ENCODE results near the gene DBN1. TPM values are rescaled to one million over a fixed set of nuclear protein-coding genes. Genes with fewer than 3 reads are reported as not detected.

The DBN1 gene
- total and polyA plus RNA-seq, 2 experiments from 2014 or later = 163 to 257 TPM

DNA sequence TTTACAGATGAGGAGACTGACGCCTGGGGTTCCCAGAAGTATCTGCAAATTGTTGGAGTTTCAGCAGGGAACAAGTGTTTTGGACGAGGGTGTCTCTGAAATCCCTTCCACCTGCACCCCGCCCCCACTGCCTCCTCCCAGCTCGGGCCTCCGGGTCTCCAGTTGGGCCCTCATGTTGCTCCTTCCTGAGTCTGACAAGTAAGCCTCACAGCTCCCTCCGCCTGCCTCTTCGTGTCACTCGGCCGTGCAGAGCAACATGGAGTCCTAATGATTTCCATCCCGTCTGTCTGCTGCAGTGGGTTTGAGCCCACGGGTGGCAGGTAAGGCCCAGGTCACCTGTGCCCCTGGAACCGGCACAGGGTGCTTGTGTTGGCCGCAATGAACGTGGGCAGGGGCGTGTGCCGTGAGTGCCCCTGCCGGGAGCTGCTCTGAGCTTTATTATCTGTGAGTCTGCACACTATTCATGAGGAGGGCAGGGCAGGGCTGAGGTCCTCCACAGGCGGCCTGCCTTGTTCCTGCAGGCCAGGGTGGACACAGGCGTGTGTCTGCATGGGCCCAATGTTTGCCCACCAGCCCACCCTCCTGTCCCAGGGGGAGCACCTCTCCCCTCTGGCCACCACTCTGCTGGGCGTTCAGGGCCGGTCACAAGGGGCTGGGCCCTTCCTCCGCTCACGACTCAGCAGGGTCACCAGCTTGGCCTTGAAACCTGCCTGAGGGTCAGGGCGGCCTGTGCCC, 30.1 kb upstream of the DBN1 start:
- Histone ChIP-seq H3K9ac (no peak overlapping the region), H3K27ac (no peak overlapping the region)

DNA sequence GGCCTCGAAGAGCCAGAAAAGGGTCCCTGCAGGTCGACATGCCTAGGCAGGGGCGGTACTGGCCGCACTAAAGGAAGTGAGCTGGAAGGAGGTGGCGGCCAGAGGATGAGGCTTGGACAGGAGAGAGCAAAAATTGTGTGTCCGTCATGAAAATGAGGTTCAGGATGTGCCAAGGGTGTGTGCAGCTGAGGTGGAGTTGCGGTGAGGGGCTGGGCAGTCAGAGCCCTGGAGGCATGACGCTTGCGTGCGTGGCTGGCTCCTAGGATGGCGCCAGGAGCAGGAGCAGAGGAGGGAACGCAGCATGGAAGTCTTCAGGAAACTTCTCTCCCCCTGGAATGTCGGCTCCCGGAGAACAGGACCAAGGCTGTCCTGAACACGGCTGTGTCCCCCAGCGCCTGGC, 29.5 kb upstream of the DBN1 start:
- Histone ChIP-seq H3K4me3 (no peak overlapping the region), H3K27ac (no peak overlapping the region), H3F3A (ENCODE audit: insufficient read depth) (peaks cover 16% of the 10 kb centered on the region; the same call in 1 of the 2 replicates), H3K4me1 (ENCODE audit: insufficient read depth) (no peaks in the 10 kb centered on the region; the same call in 1 of the 2 replicates), H4K20me1 (ENCODE audit: insufficient read depth) (no peaks in the 10 kb centered on the region), H3K9ac (no peak overlapping the region), H3K27me3 (replicated peaks; ENCODE audit: insufficient read depth) (no peaks in the 10 kb centered on the region), H3K9me3 (ENCODE audit: low read depth) (no peaks in the 10 kb centered on the region), H3K4me2 (ENCODE audit: unreplicated experiment) (no peak overlapping the region), H3K36me3 (ENCODE audit: low read depth) (no peaks in the 10 kb centered on the region), H2AFZ (no peak overlapping the region), H3K9me2 (ENCODE audit: insufficient read depth) (no peaks in the 10 kb centered on the region), H3K79me2 (ENCODE audit: insufficient read depth) (no peaks in the 10 kb centered on the region)
- in situ Hi-C loops (cut with MboI) = no loop called here
- WGBS, 2 experiments (ENCODE audit: low coverage in 1 of 2, low lambda C conversion rate in 2 of 2, missing lambda C conversion rate in 2 of 2) = 83 to 84% methylated on average over 16 of the region's 16 CpGs
- TF ChIP-seq EZH2 (IDR thresholded peaks at IDR 0.05; ENCODE audit: insufficient read depth, poor library complexity, severe bottlenecking) (no peak), EZH2phosphoT487 (IDR thresholded peaks at IDR 0.05; ENCODE audit: insufficient read depth, low read depth) (no peak)
- DNase-seq = no peak

More for the DNA sequence above, 30.1 kb upstream of the DBN1 start:
- Histone ChIP-seq H3K4me1 (ENCODE audit: insufficient read depth) (no peaks in the 10 kb centered on the region; the same call in 1 of the 2 replicates), H4K20me1 (ENCODE audit: insufficient read depth) (no peaks in the 10 kb centered on the region), H3K27me3 (replicated peaks; ENCODE audit: insufficient read depth) (no peaks in the 10 kb centered on the region), H2AFZ (no peak overlapping the region), H3K4me3 (no peak overlapping the region), H3K79me2 (ENCODE audit: insufficient read depth) (no peaks in the 10 kb centered on the region), H3K9me3 (ENCODE audit: low read depth) (no peaks in the 10 kb centered on the region), H3K36me3 (ENCODE audit: low read depth) (no peaks in the 10 kb centered on the region), H3K9me2 (ENCODE audit: insufficient read depth) (no peaks in the 10 kb centered on the region), H3K4me2 (ENCODE audit: unreplicated experiment) (no peak overlapping the region), H3F3A (ENCODE audit: insufficient read depth) (peaks cover 16% of the 10 kb centered on the region; the same call in 1 of the 2 replicates)
- in situ Hi-C loops (cut with MboI) = no loop called here
- TF ChIP-seq EZH2phosphoT487 (IDR thresholded peaks at IDR 0.05; ENCODE audit: insufficient read depth, low read depth) = no peak
- no peak for TF ChIP-seq EZH2 (IDR thresholded peaks at IDR 0.05; ENCODE audit: insufficient read depth, poor library complexity, severe bottlenecking)
- WGBS, 2 experiments (ENCODE audit: low coverage in 1 of 2, low lambda C conversion rate in 2 of 2, missing lambda C conversion rate in 2 of 2) = 84 to 86% methylated on average over 21 to 24 of the region's 24 CpGs
- DNase-seq = no peak

DNA sequence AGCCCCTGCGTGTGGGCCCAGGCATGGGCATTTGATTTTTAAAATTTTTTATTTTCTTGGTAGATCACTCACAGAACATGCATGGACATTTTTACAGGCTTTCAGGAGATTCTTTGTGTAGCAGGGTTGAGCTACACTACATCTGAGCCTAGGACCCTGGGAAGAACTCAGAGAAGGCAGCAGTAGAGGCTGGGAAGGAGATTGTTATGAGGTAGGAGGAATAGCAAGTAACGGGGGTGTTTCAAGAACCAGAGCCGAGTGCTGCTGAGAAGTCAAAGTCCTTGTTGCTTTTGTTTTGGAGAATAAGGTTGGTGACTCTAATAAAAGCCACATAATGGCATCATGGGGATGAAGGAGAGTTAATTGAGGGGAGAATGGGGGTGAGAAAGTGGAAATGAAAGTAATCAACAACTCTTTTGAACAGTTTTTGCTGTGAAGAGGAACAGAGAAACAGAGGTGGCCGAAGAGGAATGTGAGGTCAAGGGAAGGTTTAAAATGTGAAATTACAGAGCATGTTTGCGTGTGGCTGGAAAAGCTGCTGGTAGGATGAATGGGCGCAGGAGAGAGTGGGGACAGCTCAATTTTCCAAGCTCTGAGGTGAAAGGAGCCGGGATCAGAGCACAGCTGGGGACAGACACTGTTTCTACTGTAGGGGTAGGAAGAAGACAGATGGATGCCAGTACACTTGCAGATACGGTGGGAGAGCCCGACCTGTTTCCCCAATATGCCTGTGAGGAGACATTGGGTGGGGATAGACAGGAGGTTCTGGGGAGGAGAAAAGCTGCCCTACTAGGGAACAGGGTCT, 28.6 kb upstream of the DBN1 start:
- no peak for DNase-seq
- no peaks in the 10 kb centered on the region; the same call in 1 of the 2 replicates for H3K4me1 ChIP-seq (ENCODE audit: insufficient read depth)

DNA sequence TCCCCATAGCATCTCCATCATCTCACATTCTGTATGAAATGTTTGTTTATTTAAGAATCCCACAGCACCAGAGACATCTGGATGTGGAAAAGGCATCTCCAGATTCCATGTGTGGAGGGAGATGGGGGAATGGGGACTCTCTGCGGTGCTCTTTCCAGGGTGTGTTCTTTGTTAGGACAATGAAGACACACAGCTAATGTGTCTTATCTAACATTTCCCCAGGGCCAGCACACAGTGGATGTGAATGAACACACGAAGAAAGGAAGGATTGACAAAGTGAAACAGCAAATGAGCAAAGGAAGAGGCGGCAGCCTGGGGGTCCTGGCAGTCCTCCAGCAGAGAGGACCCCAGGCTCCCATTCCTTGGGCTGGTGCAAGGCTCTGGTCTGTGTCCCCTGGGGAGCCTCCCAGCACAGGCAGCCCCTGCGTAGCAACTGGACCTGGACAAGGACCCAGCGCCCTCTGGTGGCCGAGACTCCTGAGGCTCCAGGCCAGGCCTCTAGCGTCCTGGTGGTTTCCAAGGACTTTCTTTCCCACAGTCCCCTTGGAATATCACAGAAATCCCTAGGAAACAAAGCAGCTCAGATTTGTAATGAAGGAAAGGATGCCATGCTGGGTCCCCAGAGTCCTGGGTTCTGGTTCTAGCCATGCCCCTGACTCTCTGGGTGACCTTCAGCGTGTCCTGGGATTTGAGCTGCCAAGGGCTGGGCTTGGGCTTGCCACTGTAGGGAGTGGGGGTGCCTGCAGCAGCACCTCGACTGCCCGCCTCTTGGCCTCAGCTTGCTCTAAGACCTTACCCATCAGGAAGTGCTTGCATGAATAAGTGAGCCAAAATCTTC, 27.5 kb upstream of the DBN1 start:
- Histone ChIP-seq H3K4me2 (ENCODE audit: unreplicated experiment) (no peak overlapping the region), H3K9me3 (ENCODE audit: low read depth) (no peaks in the 10 kb centered on the region), H3K27me3 (replicated peaks; ENCODE audit: insufficient read depth) (no peaks in the 10 kb centered on the region), H3F3A (ENCODE audit: insufficient read depth) (peaks cover 17% of the 10 kb centered on the region), H3K79me2 (ENCODE audit: insufficient read depth) (peaks cover 7% of the 10 kb centered on the region), H3K36me3 (ENCODE audit: low read depth) (no peaks in the 10 kb centered on the region), H3K4me3 (no peak overlapping the region), H3K9me2 (ENCODE audit: insufficient read depth) (no peaks in the 10 kb centered on the region), H2AFZ (peak overlapping the region; percentile 32; the same call in 1 of the 2 replicates), H3K9ac (no peak overlapping the region), H3K27ac (peak overlapping the region; percentile 28; the same call in 1 of the 2 replicates), H3K4me1 (ENCODE audit: insufficient read depth) (no peaks in the 10 kb centered on the region; the same call in 1 of the 2 replicates), H4K20me1 (ENCODE audit: insufficient read depth) (no peaks in the 10 kb centered on the region)
- WGBS, 2 experiments (ENCODE audit: low coverage in 1 of 2, low lambda C conversion rate in 2 of 2, missing lambda C conversion rate in 2 of 2) = 15 to 18% methylated on average over 10 of the region's 10 CpGs
- DNase-seq = peak; percentile 90
- TF ChIP-seq EZH2phosphoT487 (IDR thresholded peaks at IDR 0.05; ENCODE audit: insufficient read depth, low read depth) (no peak), EZH2 (IDR thresholded peaks at IDR 0.05; ENCODE audit: insufficient read depth, poor library complexity, severe bottlenecking) (no peak)
- in situ Hi-C loops (cut with MboI) = no loop called here

More for the DNA sequence above, 28.6 kb upstream of the DBN1 start:
- no peaks in the 10 kb centered on the region for H4K20me1 ChIP-seq (ENCODE audit: insufficient read depth)
- H3K9me3 ChIP-seq (ENCODE audit: low read depth) = no peaks in the 10 kb centered on the region
- H3K79me2 ChIP-seq (ENCODE audit: insufficient read depth) = no peaks in the 10 kb centered on the region
- no peak overlapping the region for H3K9ac ChIP-seq
- no peaks in the 10 kb centered on the region for H3K36me3 ChIP-seq (ENCODE audit: low read depth)
- no peak overlapping the region for H3K4me3 ChIP-seq
- 59 to 60% methylated on average over 9 of the region's 9 CpGs for WGBS, 2 experiments (ENCODE audit: low coverage in 1 of 2, low lambda C conversion rate in 2 of 2, missing lambda C conversion rate in 2 of 2)
- in situ Hi-C loops (cut with MboI) = no loop called here
- H3K27ac ChIP-seq = no peak overlapping the region
- no peak overlapping the region for H3K4me2 ChIP-seq (ENCODE audit: unreplicated experiment)
- H2AFZ ChIP-seq = no peak overlapping the region
- peaks cover 16% of the 10 kb centered on the region; the same call in 1 of the 2 replicates for H3F3A ChIP-seq (ENCODE audit: insufficient read depth)
- TF ChIP-seq EZH2phosphoT487 (IDR thresholded peaks at IDR 0.05; ENCODE audit: insufficient read depth, low read depth) (no peak), EZH2 (IDR thresholded peaks at IDR 0.05; ENCODE audit: insufficient read depth, poor library complexity, severe bottlenecking) (no peak)
- H3K9me2 ChIP-seq (ENCODE audit: insufficient read depth) = no peaks in the 10 kb centered on the region
- no peaks in the 10 kb centered on the region for H3K27me3 ChIP-seq (replicated peaks; ENCODE audit: insufficient read depth)

Data from GM23248 (cell line).